ENCODE results near the gene AP2A2.

The AP2A2 gene

GRCh38 chr11:905952-906351 is 19.7 kb upstream of the AP2A2 start:
- TF ChIP-seq ZBTB7A (IDR thresholded peaks at IDR 0.05; ENCODE audit: low read depth), result no peak
- TF ChIP-seq FOXM1 (IDR thresholded peaks at IDR 0.05; ENCODE audit: borderline replicate concordance, low read depth), result no peak
- no peak for TF ChIP-seq TAF1 (IDR thresholded peaks at IDR 0.05; ENCODE audit: low read depth)
- no peak for TF ChIP-seq EGR1 (IDR thresholded peaks at IDR 0.05)
- no peak for TF ChIP-seq MAX (IDR thresholded peaks at IDR 0.05)
- no peak for TF ChIP-seq TCF12 (IDR thresholded peaks at IDR 0.05; ENCODE audit: low read depth)
- no peak for TF ChIP-seq YY1 (IDR thresholded peaks at IDR 0.05; ENCODE audit: low read depth)
- no peak for TF ChIP-seq REST (IDR thresholded peaks at IDR 0.05; ENCODE audit: low read depth)
- no peak for TF ChIP-seq CEBPB (IDR thresholded peaks at IDR 0.05)
- no peak for TF ChIP-seq CREB1 (IDR thresholded peaks at IDR 0.05; ENCODE audit: low read depth)
- no peak for TF ChIP-seq USF1 (IDR thresholded peaks at IDR 0.05)

GRCh38 chr11:907668-908067 is 18.0 kb upstream of the AP2A2 start:
- TF ChIP-seq MAX (IDR thresholded peaks at IDR 0.05) (no peak), TCF12 (IDR thresholded peaks at IDR 0.05; ENCODE audit: low read depth) (no peak), YY1 (IDR thresholded peaks at IDR 0.05; ENCODE audit: low read depth) (no peak), CREB1 (IDR thresholded peaks at IDR 0.05; ENCODE audit: low read depth) (no peak), USF1 (IDR thresholded peaks at IDR 0.05) (no peak), TEAD4 (IDR thresholded peaks at IDR 0.05) (no peak), TAF1 (IDR thresholded peaks at IDR 0.05; ENCODE audit: low read depth) (no peak)

- TF ChIP-seq YY1 (IDR thresholded peaks at IDR 0.05; ENCODE audit: low read depth) (no peak), REST (IDR thresholded peaks at IDR 0.05; ENCODE audit: low read depth) (0 out of 2 replicates have a peak, but pooled peaks have one; percentile 12)
Observed at GRCh38 chr11:908273-908672, 17.4 kb upstream of the AP2A2 start.

GRCh38 chr11:909406-909805 is 16.3 kb upstream of the AP2A2 start:
- no peak for TF ChIP-seq RAD21 (IDR thresholded peaks at IDR 0.05; ENCODE audit: low read depth)

- TF ChIP-seq TEAD4 (IDR thresholded peaks at IDR 0.05) (no peak), MAX (IDR thresholded peaks at IDR 0.05) (0 out of 2 replicates have a peak, but pooled peaks have one; percentile 72), EGR1 (IDR thresholded peaks at IDR 0.05) (peak; percentile 86; the same call in 1 of the 2 replicates), NFIC (IDR thresholded peaks at IDR 0.05) (no peak)
Observed at GRCh38 chr11:910044-910588, 15.6 kb upstream of the AP2A2 start.

GRCh38 chr11:910589-911030 is 15.1 kb upstream of the AP2A2 start, which contains the start of gene CHID1:
TSS of gene CHID1 (minus strand) at chr11:910810. CDS start at chr11:904816, 5,994 bp downstream.
- TF ChIP-seq YY1 (IDR thresholded peaks at IDR 0.05; ENCODE audit: low read depth), result no peak
- TF ChIP-seq TAF1 (IDR thresholded peaks at IDR 0.05; ENCODE audit: low read depth), result peak; percentile 42; the same call in 1 of the 2 replicates

- TF ChIP-seq FOXM1 (IDR thresholded peaks at IDR 0.05; ENCODE audit: borderline replicate concordance, low read depth) (no peak), NFIC (IDR thresholded peaks at IDR 0.05) (no peak), EGR1 (IDR thresholded peaks at IDR 0.05) (no peak), CEBPB (IDR thresholded peaks at IDR 0.05) (no peak), CREB1 (IDR thresholded peaks at IDR 0.05; ENCODE audit: low read depth) (no peak), USF1 (IDR thresholded peaks at IDR 0.05) (no peak), RAD21 (IDR thresholded peaks at IDR 0.05; ENCODE audit: low read depth) (no peak), REST (IDR thresholded peaks at IDR 0.05; ENCODE audit: low read depth) (no peak), EP300 (IDR thresholded peaks at IDR 0.05; ENCODE audit: borderline replicate concordance) (no peak), TAF1 (IDR thresholded peaks at IDR 0.05; ENCODE audit: low read depth) (no peak; the same call in 1 of the 2 replicates), TEAD4 (IDR thresholded peaks at IDR 0.05) (no peak), YY1 (IDR thresholded peaks at IDR 0.05; ENCODE audit: low read depth) (peak; percentile 68), ZBTB7A (IDR thresholded peaks at IDR 0.05; ENCODE audit: low read depth) (peak; percentile 52; the same call in 1 of the 2 replicates), TCF12 (IDR thresholded peaks at IDR 0.05; ENCODE audit: low read depth) (0 out of 2 replicates have a peak, but pooled peaks have one; percentile 23), MAX (IDR thresholded peaks at IDR 0.05) (peak; percentile 86)
Observed at GRCh38 chr11:911031-911889, 14.4 kb upstream of the AP2A2 start.
